Activated CD4-positive, alpha-beta T cell treated with anti-CD3 and anti-CD28 coated beads, Interleukin-2, Interleukin-6, amounts not matched to agents 100 ng/mL and 50 ng/mL, durations not matched to agents 16 hours and 8 hours (primary cell): Measurements from ENCODE around the gene EXOC3L2.

ENCODE experiments used
- DNase-seq: peaks from one replicate; pipeline ENCODE4 v3.0.0-alpha.2; 2020

Gene EXOC3L2

GRCh38 chr19:45179072-45179891 lies 65.9 kb downstream of the EXOC3L2 start:
- DNase-seq = peak; percentile 47

- DNase-seq = peak; percentile 100
Measured at GRCh38 chr19:45178262-45179071, 66.7 kb downstream of the EXOC3L2 start, which contains the start of gene BLOC1S3. Gene BLOC1S3, plus strand, starts transcription at chr19:45178784. Its CDS starts 513 bp downstream, at chr19:45179297.

- no peak for DNase-seq
Measured at GRCh38 chr19:45177817-45178261, 67.4 kb downstream of the EXOC3L2 start, which contains the start of gene TRAPPC6A. Gene TRAPPC6A, minus strand, starts transcription at chr19:45178237. Its CDS starts 19 bp downstream, at chr19:45178218.

- no peak for DNase-seq
Measured at GRCh38 chr19:45175515-45176345, 69.5 kb downstream of the EXOC3L2 start.

- DNase-seq = no peak
Measured at GRCh38 chr19:45173816-45174215, 71.4 kb downstream of the EXOC3L2 start.

- no peak for DNase-seq
Measured at GRCh38 chr19:45172611-45173208, 72.5 kb downstream of the EXOC3L2 start.

GRCh38 chr19:45172173-45172572 lies 73.0 kb downstream of the EXOC3L2 start:
- DNase-seq = no peak

- DNase-seq = peak; percentile 65
Measured at GRCh38 chr19:45171211-45171623, 74.0 kb downstream of the EXOC3L2 start.

- DNase-seq = no peak
Measured at GRCh38 chr19:45170146-45171106, 74.8 kb downstream of the EXOC3L2 start.

GRCh38 chr19:45169602-45170001 lies 75.6 kb downstream of the EXOC3L2 start:
- DNase-seq = no peak

- DNase-seq = no peak
Measured at GRCh38 chr19:45168767-45169351, 76.3 kb downstream of the EXOC3L2 start.

- DNase-seq = no peak
Measured at GRCh38 chr19:45166723-45167252, 78.4 kb downstream of the EXOC3L2 start.

- DNase-seq = peak; percentile 76
Measured at GRCh38 chr19:45164577-45165335, 80.5 kb downstream of the EXOC3L2 start.

- no peak for DNase-seq
Measured at GRCh38 chr19:45163751-45164460, 81.3 kb downstream of the EXOC3L2 start.

- no peak for DNase-seq
Measured at GRCh38 chr19:45163156-45163555, 82.1 kb downstream of the EXOC3L2 start.

- DNase-seq = no peak
Measured at GRCh38 chr19:45162608-45163143, 82.5 kb downstream of the EXOC3L2 start.
